K562 (cell line): Measurements from ENCODE around the gene AIFM3. TPM values are rescaled to one million over a fixed set of nuclear protein-coding genes. Genes with fewer than 3 reads are reported as not detected.
A peak's percentile ranks its signal among the peaks of the same experiment; 100 is the strongest.

ENCODE experiments used
- CC2D1A ChIP-seq: fragments of 450-650 bp; IDR thresholded peaks from 2 replicates; pipeline ENCODE4 v1.6.1; 2017; ENCODE audit warnings: mild to moderate bottlenecking
- CHD7 ChIP-seq: fragments of 200-600 bp; sonication (generic); IDR thresholded peaks from one replicate; pipeline ENCODE4 v1.6.1; 2012; ENCODE audit warnings: mild to moderate bottlenecking, low read depth, low read length, inconsistent platforms
- DEAF1 ChIP-seq: fragments of 450-650 bp; formaldehyde crosslinking; IDR thresholded peaks from 2 replicates; pipeline ENCODE4 v1.4.0; 2020; ENCODE audit warnings: mild to moderate bottlenecking, moderate library complexity
- KDM5B ChIP-seq: fragments of 200-600 bp; sonication (generic); IDR thresholded peaks from 2 replicates; pipeline ENCODE4 v1.6.1; 2012; ENCODE audit warnings: low read depth, mild to moderate bottlenecking, moderate library complexity, low read length, control low read depth, inconsistent platforms; ENCODE audit not compliant: insufficient replicate concordance
- MYBL2 ChIP-seq, 2 experiments: fragments of 450-650 bp in 1 of 2; sonication (generic) in 1 of 2; formaldehyde crosslinking in 1 of 2; IDR thresholded peaks; 2 replicates each; pipeline versions ENCODE4 v1.6.1 to v1.8.1; 2017 to 2022; ENCODE audit warnings: borderline replicate concordance in 1 of 2, inconsistent platforms in 1 of 2, low read depth in 1 of 2, mild to moderate bottlenecking in 1 of 2, missing genetic modification reagents in 1 of 2, moderate library complexity in 1 of 2
- TAF7 ChIP-seq: fragments of 450-650 bp; IDR thresholded peaks from 2 replicates; pipeline ENCODE4 v1.6.1; 2016; ENCODE audit warnings: missing genetic modification characterization, missing compliant biosample characterization
- TEAD4 ChIP-seq, 2 experiments: sonication (generic) in 1 of 2; formaldehyde crosslinking in 1 of 2; IDR thresholded peaks; 2 replicates each; pipeline versions ENCODE4 v1.6.1 to v1.8.0; 2012 to 2022; ENCODE audit warnings: borderline replicate concordance in 1 of 2, inconsistent platforms in 1 of 2, low read length in 1 of 2, mild to moderate bottlenecking in 1 of 2, missing genetic modification reagents in 1 of 2
- ZEB2 ChIP-seq: fragments of 450-650 bp; IDR thresholded peaks from 2 replicates; pipeline ENCODE4 v1.6.1; 2016
- ZNF224 ChIP-seq: sonication (generic); formaldehyde crosslinking; IDR thresholded peaks from 2 replicates; pipeline ENCODE4 v1.8.0; 2022; ENCODE audit warnings: mild to moderate bottlenecking, missing genetic modification reagents
- polyA plus RNA-seq, 8 experiments: library from polyadenylated mRNA; depleted of rRNA in 4 of 8; stranded (reverse) in 5 of 8; unstranded in 3 of 8; fragments of >200 nt; fragmentation: Nextera tagmentation in 2 of 8; fragmentation: Illumina TruSeq in 1 of 8; extraction: Ambion mirVana in 2 of 8; extraction: Trizol in 1 of 8; gene quantifications; 2 replicates each; pipeline versions ENCODE4 v1.2.1 to v1.2.3, GENCODE V29; 2011 to 2014; ENCODE audit warnings: inconsistent platforms in 1 of 8, missing spikeins in 1 of 8
- total RNA-seq, 7 experiments: library from RNA; depleted of rRNA in 6 of 7; stranded (reverse); fragments of >200 nt in 6 of 7; fragmentation: Illumina TruSeq in 2 of 7; extraction: Trizol in 2 of 7; gene quantifications; 2 replicates each; pipeline versions ENCODE4 v1.2.1 to v1.2.3, GENCODE V29; 2011 to 2021; ENCODE audit warnings: low replicate concordance in 1 of 7
- TF ChIP-seq, protein P1 (sequence below), 2 experiments: fragments of 200-800 bp in 1 of 2; sonication (Bioruptor generic) in 1 of 2; sonication (generic) in 1 of 2; formaldehyde crosslinking in 1 of 2; IDR thresholded peaks in 1 of 2; conservative IDR thresholded peaks in 1 of 2; 2 replicates each; pipeline versions ENCODE4 v1.5.0 to v1.6.1; 2016 to 2020; ENCODE audit warnings: missing compliant biosample characterization in 1 of 2, missing genetic modification characterization in 1 of 2, missing genetic modification reagents in 1 of 2

AIFM3 gene
- total and polyA plus RNA-seq, 9 of the 15 experiments (the other 6 are each of a cell fraction or from before 2014, with no cell fraction given): 0.03 to 0.20 (median 0.07) TPM; not detected in 1

GRCh38 chr22:20952544-20953341 is 14.3 kb upstream of the AIFM3 start (continued):
- TF ChIP-seq DEAF1 (CRISPR knock-in tag) (no peak), CHD7 (peak; percentile 54), ZNF224 (CRISPR knock-in tag) (0 out of 2 replicates have a peak, but pooled peaks have one; percentile 53), CC2D1A (no peak), MYBL2 (IDR thresholded peaks at IDR 0.05; ENCODE audit: low read depth) (no peak), MYBL2 (CRISPR knock-in tag; IDR thresholded peaks at IDR 0.05; ENCODE audit: borderline replicate concordance) (no peak), KDM5B (no peak), TAF7 (tag) (peak; percentile 19; the same call in 1 of the 2 replicates), TEAD4 (IDR thresholded peaks at IDR 0.05; ENCODE audit: low read length) (no peak), TEAD4 (CRISPR knock-in tag; IDR thresholded peaks at IDR 0.05; ENCODE audit: borderline replicate concordance) (0 out of 2 replicates have a peak, but pooled peaks have one; percentile 8), ZEB2 (no peak)
- TF ChIP-seq, protein P1, sequence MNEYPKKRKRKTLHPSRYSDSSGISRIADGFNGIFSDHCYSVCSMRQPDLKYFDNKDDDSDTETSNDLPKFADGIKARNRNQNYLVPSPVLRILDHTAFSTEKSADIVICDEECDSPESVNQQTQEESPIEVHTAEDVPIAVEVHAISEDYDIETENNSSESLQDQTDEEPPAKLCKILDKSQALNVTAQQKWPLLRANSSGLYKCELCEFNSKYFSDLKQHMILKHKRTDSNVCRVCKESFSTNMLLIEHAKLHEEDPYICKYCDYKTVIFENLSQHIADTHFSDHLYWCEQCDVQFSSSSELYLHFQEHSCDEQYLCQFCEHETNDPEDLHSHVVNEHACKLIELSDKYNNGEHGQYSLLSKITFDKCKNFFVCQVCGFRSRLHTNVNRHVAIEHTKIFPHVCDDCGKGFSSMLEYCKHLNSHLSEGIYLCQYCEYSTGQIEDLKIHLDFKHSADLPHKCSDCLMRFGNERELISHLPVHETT (CRISPR knock-in tag; conservative IDR thresholded peaks at IDR 0.05 in 1 of 2, IDR thresholded peaks at IDR 0.05 in 1 of 2): no peak
